Measurements from ENCODE around the gene CA5A. TPM values are rescaled to one million over a fixed set of nuclear protein-coding genes. Genes with fewer than 3 reads are reported as not detected.

CA5A gene
- total and polyA plus RNA-seq, 2 experiments from 2014 or later: not detected

DNA sequence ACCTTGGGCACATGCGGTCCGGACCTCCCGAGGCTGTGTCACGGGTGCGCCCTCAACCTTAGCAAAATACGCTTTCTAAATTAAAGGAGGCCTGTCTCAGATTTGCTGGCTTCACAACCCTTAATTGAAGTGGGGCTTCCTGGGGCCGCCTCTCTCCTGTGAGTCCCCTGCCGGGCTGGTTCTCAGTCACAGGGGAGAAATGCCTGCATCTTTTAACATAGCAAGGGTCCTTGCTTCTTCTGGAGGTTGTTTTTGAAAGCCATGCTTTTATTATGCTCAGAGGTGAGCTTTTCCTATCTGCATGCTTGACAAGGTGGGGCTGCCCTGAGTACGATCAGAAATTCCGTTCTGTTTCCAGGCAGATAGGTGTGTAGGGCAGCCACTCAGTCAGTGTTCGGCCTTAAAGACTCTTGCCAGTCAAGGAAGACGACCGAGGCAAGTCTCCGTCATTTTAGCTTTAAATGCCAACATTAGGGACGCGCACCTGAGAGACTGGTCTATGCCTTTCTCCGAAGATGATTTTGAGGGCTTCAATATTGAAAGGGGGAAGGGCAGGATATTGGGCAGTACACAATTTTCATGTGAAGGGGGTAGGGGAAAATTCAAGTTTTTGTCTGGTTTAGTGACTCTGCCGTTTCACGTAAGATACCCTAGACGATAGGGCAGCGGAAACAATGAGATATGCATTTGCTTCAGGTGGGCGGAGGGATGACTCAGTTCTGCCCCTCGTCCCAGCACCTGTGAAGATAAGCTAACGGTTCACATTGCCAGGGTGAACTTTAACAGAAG is 61.5 kb downstream of the CA5A start (continued):
- TF ChIP-seq, protein P1, sequence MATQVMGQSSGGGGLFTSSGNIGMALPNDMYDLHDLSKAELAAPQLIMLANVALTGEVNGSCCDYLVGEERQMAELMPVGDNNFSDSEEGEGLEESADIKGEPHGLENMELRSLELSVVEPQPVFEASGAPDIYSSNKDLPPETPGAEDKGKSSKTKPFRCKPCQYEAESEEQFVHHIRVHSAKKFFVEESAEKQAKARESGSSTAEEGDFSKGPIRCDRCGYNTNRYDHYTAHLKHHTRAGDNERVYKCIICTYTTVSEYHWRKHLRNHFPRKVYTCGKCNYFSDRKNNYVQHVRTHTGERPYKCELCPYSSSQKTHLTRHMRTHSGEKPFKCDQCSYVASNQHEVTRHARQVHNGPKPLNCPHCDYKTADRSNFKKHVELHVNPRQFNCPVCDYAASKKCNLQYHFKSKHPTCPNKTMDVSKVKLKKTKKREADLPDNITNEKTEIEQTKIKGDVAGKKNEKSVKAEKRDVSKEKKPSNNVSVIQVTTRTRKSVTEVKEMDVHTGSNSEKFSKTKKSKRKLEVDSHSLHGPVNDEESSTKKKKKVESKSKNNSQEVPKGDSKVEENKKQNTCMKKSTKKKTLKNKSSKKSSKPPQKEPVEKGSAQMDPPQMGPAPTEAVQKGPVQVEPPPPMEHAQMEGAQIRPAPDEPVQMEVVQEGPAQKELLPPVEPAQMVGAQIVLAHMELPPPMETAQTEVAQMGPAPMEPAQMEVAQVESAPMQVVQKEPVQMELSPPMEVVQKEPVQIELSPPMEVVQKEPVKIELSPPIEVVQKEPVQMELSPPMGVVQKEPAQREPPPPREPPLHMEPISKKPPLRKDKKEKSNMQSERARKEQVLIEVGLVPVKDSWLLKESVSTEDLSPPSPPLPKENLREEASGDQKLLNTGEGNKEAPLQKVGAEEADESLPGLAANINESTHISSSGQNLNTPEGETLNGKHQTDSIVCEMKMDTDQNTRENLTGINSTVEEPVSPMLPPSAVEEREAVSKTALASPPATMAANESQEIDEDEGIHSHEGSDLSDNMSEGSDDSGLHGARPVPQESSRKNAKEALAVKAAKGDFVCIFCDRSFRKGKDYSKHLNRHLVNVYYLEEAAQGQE (IDR thresholded peaks at IDR 0.05; ENCODE audit: unreplicated experiment): no peak
- no peak for TF ChIP-seq EZH2phosphoT487 (IDR thresholded peaks at IDR 0.05; ENCODE audit: unreplicated experiment)
- TF ChIP-seq, protein P2, sequence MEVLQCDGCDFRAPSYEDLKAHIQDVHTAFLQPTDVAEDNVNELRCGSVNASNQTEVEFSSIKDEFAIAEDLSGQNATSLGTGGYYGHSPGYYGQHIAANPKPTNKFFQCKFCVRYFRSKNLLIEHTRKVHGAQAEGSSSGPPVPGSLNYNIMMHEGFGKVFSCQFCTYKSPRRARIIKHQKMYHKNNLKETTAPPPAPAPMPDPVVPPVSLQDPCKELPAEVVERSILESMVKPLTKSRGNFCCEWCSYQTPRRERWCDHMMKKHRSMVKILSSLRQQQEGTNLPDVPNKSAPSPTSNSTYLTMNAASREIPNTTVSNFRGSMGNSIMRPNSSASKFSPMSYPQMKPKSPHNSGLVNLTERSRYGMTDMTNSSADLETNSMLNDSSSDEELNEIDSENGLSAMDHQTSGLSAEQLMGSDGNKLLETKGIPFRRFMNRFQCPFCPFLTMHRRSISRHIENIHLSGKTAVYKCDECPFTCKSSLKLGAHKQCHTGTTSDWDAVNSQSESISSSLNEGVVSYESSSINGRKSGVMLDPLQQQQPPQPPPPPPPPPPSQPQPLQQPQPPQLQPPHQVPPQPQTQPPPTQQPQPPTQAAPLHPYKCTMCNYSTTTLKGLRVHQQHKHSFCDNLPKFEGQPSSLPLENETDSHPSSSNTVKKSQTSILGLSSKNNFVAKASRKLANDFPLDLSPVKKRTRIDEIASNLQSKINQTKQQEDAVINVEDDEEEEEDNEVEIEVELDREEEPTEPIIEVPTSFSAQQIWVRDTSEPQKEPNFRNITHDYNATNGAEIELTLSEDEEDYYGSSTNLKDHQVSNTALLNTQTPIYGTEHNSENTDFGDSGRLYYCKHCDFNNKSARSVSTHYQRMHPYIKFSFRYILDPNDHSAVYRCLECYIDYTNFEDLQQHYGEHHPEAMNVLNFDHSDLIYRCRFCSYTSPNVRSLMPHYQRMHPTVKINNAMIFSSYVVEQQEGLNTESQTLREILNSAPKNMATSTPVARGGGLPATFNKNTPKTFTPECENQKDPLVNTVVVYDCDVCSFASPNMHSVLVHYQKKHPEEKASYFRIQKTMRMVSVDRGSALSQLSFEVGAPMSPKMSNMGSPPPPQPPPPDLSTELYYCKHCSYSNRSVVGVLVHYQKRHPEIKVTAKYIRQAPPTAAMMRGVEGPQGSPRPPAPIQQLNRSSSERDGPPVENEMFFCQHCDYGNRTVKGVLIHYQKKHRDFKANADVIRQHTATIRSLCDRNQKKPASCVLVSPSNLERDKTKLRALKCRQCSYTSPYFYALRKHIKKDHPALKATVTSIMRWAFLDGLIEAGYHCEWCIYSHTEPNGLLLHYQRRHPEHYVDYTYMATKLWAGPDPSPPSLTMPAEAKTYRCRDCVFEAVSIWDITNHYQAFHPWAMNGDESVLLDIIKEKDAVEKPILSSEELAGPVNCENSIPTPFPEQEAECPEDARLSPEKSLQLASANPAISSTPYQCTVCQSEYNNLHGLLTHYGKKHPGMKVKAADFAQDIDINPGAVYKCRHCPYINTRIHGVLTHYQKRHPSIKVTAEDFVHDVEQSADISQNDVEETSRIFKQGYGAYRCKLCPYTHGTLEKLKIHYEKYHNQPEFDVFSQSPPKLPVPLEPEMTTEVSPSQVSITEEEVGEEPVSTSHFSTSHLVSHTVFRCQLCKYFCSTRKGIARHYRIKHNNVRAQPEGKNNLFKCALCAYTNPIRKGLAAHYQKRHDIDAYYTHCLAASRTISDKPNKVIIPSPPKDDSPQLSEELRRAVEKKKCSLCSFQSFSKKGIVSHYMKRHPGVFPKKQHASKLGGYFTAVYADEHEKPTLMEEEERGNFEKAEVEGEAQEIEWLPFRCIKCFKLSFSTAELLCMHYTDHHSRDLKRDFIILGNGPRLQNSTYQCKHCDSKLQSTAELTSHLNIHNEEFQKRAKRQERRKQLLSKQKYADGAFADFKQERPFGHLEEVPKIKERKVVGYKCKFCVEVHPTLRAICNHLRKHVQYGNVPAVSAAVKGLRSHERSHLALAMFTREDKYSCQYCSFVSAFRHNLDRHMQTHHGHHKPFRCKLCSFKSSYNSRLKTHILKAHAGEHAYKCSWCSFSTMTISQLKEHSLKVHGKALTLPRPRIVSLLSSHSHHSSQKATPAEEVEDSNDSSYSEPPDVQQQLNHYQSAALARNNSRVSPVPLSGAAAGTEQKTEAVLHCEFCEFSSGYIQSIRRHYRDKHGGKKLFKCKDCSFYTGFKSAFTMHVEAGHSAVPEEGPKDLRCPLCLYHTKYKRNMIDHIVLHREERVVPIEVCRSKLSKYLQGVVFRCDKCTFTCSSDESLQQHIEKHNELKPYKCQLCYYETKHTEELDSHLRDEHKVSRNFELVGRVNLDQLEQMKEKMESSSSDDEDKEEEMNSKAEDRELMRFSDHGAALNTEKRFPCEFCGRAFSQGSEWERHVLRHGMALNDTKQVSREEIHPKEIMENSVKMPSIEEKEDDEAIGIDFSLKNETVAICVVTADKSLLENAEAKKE (CRISPR knock-in tag; IDR thresholded peaks at IDR 0.05): no peak

All from GM23338 (cell line).